ENCODE results near the gene HOXA6. TPM values are rescaled to one million over a fixed set of nuclear protein-coding genes. Genes with fewer than 3 reads are reported as not detected.

Gene HOXA6
- total RNA-seq, 1 experiment from 2014 or later, result 0.65 TPM

DNA sequence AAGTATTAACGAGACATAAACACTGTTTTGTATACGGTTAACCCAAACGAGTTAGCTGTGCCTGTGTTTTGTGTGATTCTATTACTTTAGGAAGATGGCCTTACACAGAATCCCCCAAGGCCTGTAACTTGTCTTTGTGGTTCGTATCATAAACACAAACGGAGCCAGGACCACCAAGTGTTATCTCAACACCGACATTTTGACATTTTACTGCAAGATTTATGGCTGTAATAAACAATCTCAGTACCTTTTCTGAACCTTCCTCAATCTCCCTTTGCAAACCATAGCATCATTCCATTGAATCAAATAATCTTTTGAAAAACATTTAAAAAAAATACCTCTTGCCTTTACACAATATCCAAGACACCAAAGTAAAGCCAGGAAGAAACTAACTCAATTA, 14.6 kb downstream of the HOXA6 start:
- Histone ChIP-seq H3F3A (ENCODE audit: insufficient read depth, low read depth) (peaks cover 28% of the 10 kb centered on the region), H3K9me2 (ENCODE audit: insufficient read depth) (no peaks in the 10 kb centered on the region), H3K27me3 (ENCODE audit: insufficient read depth, low read depth) (no peaks in the 10 kb centered on the region), H3K4me1 (replicated peaks; ENCODE audit: insufficient read depth) (peaks cover 44% of the 10 kb centered on the region), H3K27ac (no peak overlapping the region), H3K79me2 (ENCODE audit: low read depth) (no peaks in the 10 kb centered on the region), H3K36me3 (ENCODE audit: low read depth) (no peaks in the 10 kb centered on the region), H3K4me2 (no peak overlapping the region), H3K9me3 (ENCODE audit: insufficient read depth, low read depth) (no peaks in the 10 kb centered on the region), H4K20me1 (ENCODE audit: insufficient read depth) (no peaks in the 10 kb centered on the region), H3K4me3 (no peak overlapping the region), H2AFZ (no peak overlapping the region)
- DNase-seq, result no peak
- BruUV-seq (replicated peaks), result no TSS peak
- POLR2A ChIA-PET (ENCODE audit: unreplicated experiment), result interaction anchor here (0.6 kb wide), 1 partner anchor 17 kb away, joined by 3 read pairs; no protein-coding TSS in a partner anchor
- intact Hi-C loops (cut with micrococcal nuclease; ENCODE audit: unreplicated experiment), result no loop called here
- CTCF ChIA-PET, result no interaction called here
- TF ChIP-seq EZH2 (IDR thresholded peaks at IDR 0.05; ENCODE audit: low read depth), result no peak
- TF ChIP-seq, protein P1, sequence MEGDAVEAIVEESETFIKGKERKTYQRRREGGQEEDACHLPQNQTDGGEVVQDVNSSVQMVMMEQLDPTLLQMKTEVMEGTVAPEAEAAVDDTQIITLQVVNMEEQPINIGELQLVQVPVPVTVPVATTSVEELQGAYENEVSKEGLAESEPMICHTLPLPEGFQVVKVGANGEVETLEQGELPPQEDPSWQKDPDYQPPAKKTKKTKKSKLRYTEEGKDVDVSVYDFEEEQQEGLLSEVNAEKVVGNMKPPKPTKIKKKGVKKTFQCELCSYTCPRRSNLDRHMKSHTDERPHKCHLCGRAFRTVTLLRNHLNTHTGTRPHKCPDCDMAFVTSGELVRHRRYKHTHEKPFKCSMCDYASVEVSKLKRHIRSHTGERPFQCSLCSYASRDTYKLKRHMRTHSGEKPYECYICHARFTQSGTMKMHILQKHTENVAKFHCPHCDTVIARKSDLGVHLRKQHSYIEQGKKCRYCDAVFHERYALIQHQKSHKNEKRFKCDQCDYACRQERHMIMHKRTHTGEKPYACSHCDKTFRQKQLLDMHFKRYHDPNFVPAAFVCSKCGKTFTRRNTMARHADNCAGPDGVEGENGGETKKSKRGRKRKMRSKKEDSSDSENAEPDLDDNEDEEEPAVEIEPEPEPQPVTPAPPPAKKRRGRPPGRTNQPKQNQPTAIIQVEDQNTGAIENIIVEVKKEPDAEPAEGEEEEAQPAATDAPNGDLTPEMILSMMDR (conservative IDR thresholded peaks at IDR 0.05), result no peak

DNA sequence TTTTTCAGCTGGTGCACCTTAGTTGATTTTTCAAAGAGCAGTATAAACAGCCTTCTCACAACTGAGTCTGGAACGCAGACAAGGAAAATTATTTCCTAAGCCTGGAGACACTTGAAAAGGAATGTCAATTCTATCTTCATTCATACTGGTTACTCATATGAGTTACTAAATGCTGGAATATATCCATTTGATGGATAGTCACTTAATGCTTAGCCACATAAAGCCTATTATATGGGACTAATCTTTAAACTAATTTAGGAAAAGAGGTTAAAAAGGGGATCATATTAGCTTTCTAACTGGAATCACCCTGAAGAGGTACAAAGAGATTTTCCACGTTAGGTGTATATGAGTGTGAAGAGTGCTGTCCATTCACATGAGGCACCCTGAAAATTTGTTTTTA, 15.4 kb downstream of the HOXA6 start:
- peaks cover 48% of the 10 kb centered on the region for H3K4me1 ChIP-seq (replicated peaks; ENCODE audit: insufficient read depth)
- H3K79me2 ChIP-seq (ENCODE audit: low read depth), result no peaks in the 10 kb centered on the region
- ChIA-PET CTCF (no interaction called here), POLR2A (ENCODE audit: unreplicated experiment) (no interaction called here)
- no peak for TF ChIP-seq EZH2 (IDR thresholded peaks at IDR 0.05; ENCODE audit: low read depth)
- TF ChIP-seq, protein P1 (conservative IDR thresholded peaks at IDR 0.05), result no peak
- H3K36me3 ChIP-seq (ENCODE audit: low read depth), result no peaks in the 10 kb centered on the region
- no TSS peak for BruUV-seq (replicated peaks)
- H3K27ac ChIP-seq, result no peak overlapping the region
- no peak overlapping the region for H2AFZ ChIP-seq
- no peaks in the 10 kb centered on the region for H3K9me2 ChIP-seq (ENCODE audit: insufficient read depth)
- H3K4me2 ChIP-seq, result no peak overlapping the region
- intact Hi-C loops (cut with micrococcal nuclease; ENCODE audit: unreplicated experiment), result no loop called here
- no peaks in the 10 kb centered on the region for H3K9me3 ChIP-seq (ENCODE audit: insufficient read depth, low read depth)
- H3F3A ChIP-seq (ENCODE audit: insufficient read depth, low read depth), result peaks cover 28% of the 10 kb centered on the region
- no peaks in the 10 kb centered on the region for H3K27me3 ChIP-seq (ENCODE audit: insufficient read depth, low read depth)
- no peak for DNase-seq
- H4K20me1 ChIP-seq (ENCODE audit: insufficient read depth), result no peaks in the 10 kb centered on the region
- no peak overlapping the region for H3K4me3 ChIP-seq

DNA sequence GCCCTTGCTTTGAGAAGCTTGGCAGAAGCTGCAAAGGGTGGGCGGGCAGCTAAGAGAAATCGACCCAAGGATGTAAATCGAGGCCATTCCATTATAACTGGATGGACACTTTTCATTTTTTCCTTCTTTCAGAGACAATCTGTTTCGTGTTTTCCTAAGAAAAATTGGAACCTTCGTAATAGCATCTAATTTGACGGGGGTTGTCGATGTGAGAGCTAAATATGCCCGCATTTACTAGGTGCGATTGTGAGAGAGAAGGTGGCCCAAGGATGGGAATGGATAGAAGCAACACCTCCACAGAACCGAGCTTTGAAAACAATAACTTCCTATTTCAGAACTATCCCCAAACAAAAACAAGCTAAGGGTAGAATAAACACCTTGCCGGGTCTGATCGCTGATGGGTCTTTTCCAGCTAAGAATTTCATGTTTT, 16.2 kb downstream of the HOXA6 start:
- Histone ChIP-seq H3K27me3 (ENCODE audit: insufficient read depth, low read depth) (no peaks in the 10 kb centered on the region), H3F3A (ENCODE audit: insufficient read depth, low read depth) (peaks cover 28% of the 10 kb centered on the region), H3K4me2 (no peak overlapping the region), H3K27ac (no peak overlapping the region), H3K4me1 (replicated peaks; ENCODE audit: insufficient read depth) (peaks cover 40% of the 10 kb centered on the region), H3K36me3 (ENCODE audit: low read depth) (no peaks in the 10 kb centered on the region), H3K9me2 (ENCODE audit: insufficient read depth) (no peaks in the 10 kb centered on the region), H3K4me3 (no peak overlapping the region), H3K79me2 (ENCODE audit: low read depth) (no peaks in the 10 kb centered on the region), H3K9me3 (ENCODE audit: insufficient read depth, low read depth) (no peaks in the 10 kb centered on the region), H4K20me1 (ENCODE audit: insufficient read depth) (no peaks in the 10 kb centered on the region), H2AFZ (no peak overlapping the region)
- intact Hi-C loops (cut with micrococcal nuclease; ENCODE audit: unreplicated experiment), result no loop called here
- no peak for DNase-seq
- ChIA-PET CTCF (interaction anchor here (0.8 kb wide), 1 partner anchor 278 kb away, joined by 4 read pairs; no protein-coding TSS in a partner anchor), POLR2A (ENCODE audit: unreplicated experiment) (interaction anchor here (0.6 kb wide), 1 partner anchor 166 kb away, joined by 4 read pairs; no protein-coding TSS in a partner anchor)
- BruUV-seq (replicated peaks), result no TSS peak
- no peak for TF ChIP-seq EZH2 (IDR thresholded peaks at IDR 0.05; ENCODE audit: low read depth)
- TF ChIP-seq, protein P1 (conservative IDR thresholded peaks at IDR 0.05), result no peak
